ENCODE results near the gene FTL.

DNA sequence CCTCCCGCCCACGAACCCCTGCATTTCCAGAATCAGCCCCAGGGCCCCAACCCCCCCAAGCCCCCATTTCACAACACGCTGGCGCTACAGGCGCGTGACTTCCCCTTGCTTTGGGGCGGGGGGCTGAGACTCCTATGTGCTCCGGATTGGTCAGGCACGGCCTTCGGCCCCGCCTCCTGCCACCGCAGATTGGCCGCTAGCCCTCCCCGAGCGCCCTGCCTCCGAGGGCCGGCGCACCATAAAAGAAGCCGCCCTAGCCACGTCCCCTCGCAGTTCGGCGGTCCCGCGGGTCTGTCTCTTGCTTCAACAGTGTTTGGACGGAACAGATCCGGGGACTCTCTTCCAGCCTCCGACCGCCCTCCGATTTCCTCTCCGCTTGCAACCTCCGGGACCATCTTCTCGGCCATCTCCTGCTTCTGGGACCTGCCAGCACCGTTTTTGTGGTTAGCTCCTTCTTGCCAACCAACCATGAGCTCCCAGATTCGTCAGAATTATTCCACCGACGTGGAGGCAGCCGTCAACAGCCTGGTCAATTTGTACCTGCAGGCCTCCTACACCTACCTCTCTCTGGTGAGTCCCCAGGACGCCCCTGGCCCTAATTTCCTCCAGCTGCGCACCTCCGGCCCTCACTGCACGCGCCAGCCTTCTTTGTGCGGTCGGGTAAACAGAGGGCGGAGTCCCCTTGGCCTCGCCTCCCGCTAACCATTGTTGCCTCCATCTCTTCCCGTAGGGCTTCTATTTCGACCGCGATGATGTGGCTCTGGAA, at the start of gene FTL:
- TF ChIP-seq, protein P1, sequence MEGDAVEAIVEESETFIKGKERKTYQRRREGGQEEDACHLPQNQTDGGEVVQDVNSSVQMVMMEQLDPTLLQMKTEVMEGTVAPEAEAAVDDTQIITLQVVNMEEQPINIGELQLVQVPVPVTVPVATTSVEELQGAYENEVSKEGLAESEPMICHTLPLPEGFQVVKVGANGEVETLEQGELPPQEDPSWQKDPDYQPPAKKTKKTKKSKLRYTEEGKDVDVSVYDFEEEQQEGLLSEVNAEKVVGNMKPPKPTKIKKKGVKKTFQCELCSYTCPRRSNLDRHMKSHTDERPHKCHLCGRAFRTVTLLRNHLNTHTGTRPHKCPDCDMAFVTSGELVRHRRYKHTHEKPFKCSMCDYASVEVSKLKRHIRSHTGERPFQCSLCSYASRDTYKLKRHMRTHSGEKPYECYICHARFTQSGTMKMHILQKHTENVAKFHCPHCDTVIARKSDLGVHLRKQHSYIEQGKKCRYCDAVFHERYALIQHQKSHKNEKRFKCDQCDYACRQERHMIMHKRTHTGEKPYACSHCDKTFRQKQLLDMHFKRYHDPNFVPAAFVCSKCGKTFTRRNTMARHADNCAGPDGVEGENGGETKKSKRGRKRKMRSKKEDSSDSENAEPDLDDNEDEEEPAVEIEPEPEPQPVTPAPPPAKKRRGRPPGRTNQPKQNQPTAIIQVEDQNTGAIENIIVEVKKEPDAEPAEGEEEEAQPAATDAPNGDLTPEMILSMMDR (IDR thresholded peaks at IDR 0.05; ENCODE audit: poor library complexity) = no peak
- TF ChIP-seq EZH2 (IDR thresholded peaks at IDR 0.05; ENCODE audit: borderline replicate concordance) = no peak
